HepG2 (cell line): ENCODE measurements around the gene ADSS1. TPM values are rescaled to one million over a fixed set of nuclear protein-coding genes. Genes with fewer than 3 reads are reported as not detected.

Experiments used
- DPF2 ChIP-seq: sonication (generic); formaldehyde crosslinking; IDR thresholded peaks from 2 replicates; pipeline ENCODE4 v1.4.0; 2020; ENCODE audit warnings: mild to moderate bottlenecking, low read depth, missing genetic modification reagents, borderline replicate concordance
- ELF4 ChIP-seq: sonication (generic); formaldehyde crosslinking; IDR thresholded peaks from 2 replicates; pipeline ENCODE4 v1.5.0; 2020; ENCODE audit warnings: missing genetic modification reagents, mild to moderate bottlenecking, moderate library complexity, borderline replicate concordance
- ETV5 ChIP-seq: IDR thresholded peaks from 2 replicates; pipeline ENCODE4 v1.6.1; 2018; ENCODE audit warnings: missing biosample characterization, missing genetic modification reagents, inconsistent platforms, borderline replicate concordance
- GATAD1 ChIP-seq: IDR thresholded peaks from 2 replicates; pipeline ENCODE4 v1.6.1; 2016; ENCODE audit warnings: missing genetic modification reagents, missing compliant biosample characterization
- LCORL ChIP-seq, 2 experiments: fragments of 450-650 bp in 1 of 2; sonication (generic) in 1 of 2; formaldehyde crosslinking in 1 of 2; IDR thresholded peaks; 2 replicates each; pipeline versions ENCODE4 v1.5.0 to v1.6.1; 2017 to 2020; ENCODE audit warnings: antibody characterized with exemption in 1 of 2, missing genetic modification reagents in 1 of 2
- NFE2L2 ChIP-seq: fragments of 150-350 bp; IDR thresholded peaks from 2 replicates; pipeline ENCODE4 v1.6.1; 2014; ENCODE audit warnings: low read length
- SSRP1 ChIP-seq: IDR thresholded peaks from 2 replicates; pipeline ENCODE4 v1.6.1; 2016; ENCODE audit warnings: control low read depth
- STAG1 ChIP-seq: sonication (generic); formaldehyde crosslinking; IDR thresholded peaks from 2 replicates; pipeline ENCODE4 v1.4.0; 2020; ENCODE audit warnings: missing genetic modification reagents
- TBX2 ChIP-seq: sonication (generic); formaldehyde crosslinking; IDR thresholded peaks from 2 replicates; pipeline ENCODE4 v1.5.0; 2020; ENCODE audit warnings: missing genetic modification reagents, mild to moderate bottlenecking, borderline replicate concordance
- WIZ ChIP-seq: sonication (generic); formaldehyde crosslinking; IDR thresholded peaks from 2 replicates; pipeline ENCODE4 v1.5.1; 2020; ENCODE audit warnings: mild to moderate bottlenecking, missing genetic modification reagents
- ZFAT ChIP-seq: sonication (generic); formaldehyde crosslinking; conservative IDR thresholded peaks from 2 replicates; pipeline ENCODE4 v1.8.1; 2023; ENCODE audit warnings: missing genetic modification reagents, inconsistent platforms
- ZNF180 ChIP-seq: sonication (generic); formaldehyde crosslinking; IDR thresholded peaks from 2 replicates; pipeline ENCODE4 v1.4.0; 2020; ENCODE audit warnings: low read depth, missing genetic modification reagents, borderline replicate concordance
- ZNF317 ChIP-seq: sonication (generic); formaldehyde crosslinking; IDR thresholded peaks from 2 replicates; pipeline ENCODE4 v1.5.0; 2020; ENCODE audit warnings: mild to moderate bottlenecking, missing genetic modification reagents
- ZNF350 ChIP-seq: sonication (generic); formaldehyde crosslinking; IDR thresholded peaks from 2 replicates; pipeline ENCODE4 v1.4.0; 2020; ENCODE audit warnings: mild to moderate bottlenecking, low read depth, missing genetic modification reagents, borderline replicate concordance
- ZNF432 ChIP-seq: sonication (generic); formaldehyde crosslinking; IDR thresholded peaks from 2 replicates; pipeline ENCODE4 v1.5.0; 2020; ENCODE audit warnings: missing genetic modification reagents, mild to moderate bottlenecking, borderline replicate concordance
- ZNF660 ChIP-seq: sonication (generic); formaldehyde crosslinking; IDR thresholded peaks from 2 replicates; pipeline ENCODE4 v1.5.1; 2020; ENCODE audit warnings: mild to moderate bottlenecking, low read depth, missing genetic modification reagents, borderline replicate concordance
- ZNF878 ChIP-seq: sonication (generic); formaldehyde crosslinking; IDR thresholded peaks from 2 replicates; pipeline ENCODE4 v1.8.1; 2023; ENCODE audit warnings: mild to moderate bottlenecking, missing genetic modification reagents, moderate library complexity
- polyA plus RNA-seq, 8 experiments: library from polyadenylated mRNA; depleted of rRNA in 3 of 8; stranded (reverse) in 7 of 8; unstranded in 1 of 8; fragments of >200 nt; fragmentation: Illumina TruSeq in 4 of 8; extraction: Trizol in 4 of 8; gene quantifications; 2 replicates each; pipeline versions ENCODE4 v1.2.1 to v1.2.3, GENCODE V29; 2011 to 2016; ENCODE audit warnings: low read depth in 4 of 8, missing spikeins in 1 of 8, mixed read lengths in 1 of 8; ENCODE audit not compliant: insufficient read depth in 1 of 8
- total RNA-seq, 5 experiments: library from RNA; depleted of rRNA; stranded (reverse); fragments of >200 nt; fragmentation: Illumina TruSeq; extraction: Trizol; gene quantifications; 2 replicates each; pipeline ENCODE4 v1.2.3, GENCODE V29; 2016; ENCODE audit warnings: low read depth in 1 of 5
- TF ChIP-seq, protein P1 (sequence below): sonication (generic); formaldehyde crosslinking; IDR thresholded peaks from 2 replicates; pipeline ENCODE4 v1.4.0; 2020; ENCODE audit warnings: missing genetic modification reagents, low read depth, mild to moderate bottlenecking, borderline replicate concordance
- TF ChIP-seq, protein P2 (sequence below): sonication (generic); formaldehyde crosslinking; IDR thresholded peaks from 2 replicates; pipeline ENCODE4 v1.5.0; 2020; ENCODE audit warnings: mild to moderate bottlenecking, missing genetic modification reagents, borderline replicate concordance
- TF ChIP-seq, protein P3 (sequence below): sonication (generic); formaldehyde crosslinking; IDR thresholded peaks from 2 replicates; pipeline ENCODE4 v1.5.0; 2020; ENCODE audit warnings: mild to moderate bottlenecking, missing genetic modification reagents
- TF ChIP-seq, protein P4 (sequence below): sonication (generic); formaldehyde crosslinking; conservative IDR thresholded peaks from 2 replicates; pipeline ENCODE4 v1.4.0; 2020; ENCODE audit warnings: missing genetic modification reagents

The ADSS1 gene
- total and polyA plus RNA-seq, 2 of the 13 experiments (the other 11 are each of a cell fraction or from before 2014, with no cell fraction given): 1.0 to 36.7 TPM

DNA sequence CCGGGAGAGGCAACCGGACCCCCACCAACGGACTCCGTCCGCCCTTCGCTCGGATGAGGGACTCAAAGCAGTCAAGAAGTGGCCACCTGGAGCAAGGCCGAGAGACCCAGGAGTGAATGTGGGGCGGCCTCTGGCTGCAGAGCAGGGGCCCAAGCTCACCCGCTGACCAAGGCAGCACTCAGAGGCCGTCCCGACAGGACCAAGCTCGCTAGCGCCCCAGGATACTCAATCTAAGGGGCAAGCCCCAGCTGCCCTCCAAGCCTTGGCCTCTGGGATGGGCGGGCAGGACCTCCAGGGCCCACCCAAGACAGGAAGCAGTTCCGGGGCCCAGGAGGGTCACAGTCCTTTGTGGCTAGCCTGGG is 70.6 kb downstream of the ADSS1 start (continued):
- TF ChIP-seq ZNF432 (no peak), NFE2L2 (no peak), ZNF660 (CRISPR knock-in tag) (no peak), DPF2 (CRISPR knock-in tag) (no peak), ETV5 (no peak), TBX2 (CRISPR knock-in tag) (0 out of 2 replicates have a peak, but pooled peaks have one; percentile 16), ZNF180 (CRISPR knock-in tag) (no peak), LCORL (IDR thresholded peaks at IDR 0.05) (no peak), LCORL (CRISPR knock-in tag; IDR thresholded peaks at IDR 0.05) (0 out of 2 replicates have a peak, but pooled peaks have one; percentile 15), GATAD1 (CRISPR knock-in tag) (no peak), WIZ (CRISPR knock-in tag) (no peak), ZNF317 (CRISPR knock-in tag) (no peak), SSRP1 (no peak), ZFAT (CRISPR knock-in tag) (0 out of 2 replicates have a peak, but pooled peaks have one; percentile 24), ZNF350 (0 out of 2 replicates have a peak, but pooled peaks have one; percentile 22), ZNF878 (no peak), STAG1 (CRISPR knock-in tag) (no peak), ELF4 (no peak)
- TF ChIP-seq, protein P1, sequence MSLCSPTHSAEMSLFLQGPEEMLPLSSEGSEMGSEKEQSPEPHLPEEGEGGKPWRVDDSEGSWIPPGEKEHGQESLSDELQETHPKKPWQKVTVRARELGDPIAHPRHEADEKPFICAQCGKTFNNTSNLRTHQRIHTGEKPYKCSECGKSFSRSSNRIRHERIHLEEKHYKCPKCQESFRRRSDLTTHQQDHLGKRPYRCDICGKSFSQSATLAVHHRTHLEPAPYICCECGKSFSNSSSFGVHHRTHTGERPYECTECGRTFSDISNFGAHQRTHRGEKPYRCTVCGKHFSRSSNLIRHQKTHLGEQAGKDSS (CRISPR knock-in tag): no peak
- TF ChIP-seq, protein P2, sequence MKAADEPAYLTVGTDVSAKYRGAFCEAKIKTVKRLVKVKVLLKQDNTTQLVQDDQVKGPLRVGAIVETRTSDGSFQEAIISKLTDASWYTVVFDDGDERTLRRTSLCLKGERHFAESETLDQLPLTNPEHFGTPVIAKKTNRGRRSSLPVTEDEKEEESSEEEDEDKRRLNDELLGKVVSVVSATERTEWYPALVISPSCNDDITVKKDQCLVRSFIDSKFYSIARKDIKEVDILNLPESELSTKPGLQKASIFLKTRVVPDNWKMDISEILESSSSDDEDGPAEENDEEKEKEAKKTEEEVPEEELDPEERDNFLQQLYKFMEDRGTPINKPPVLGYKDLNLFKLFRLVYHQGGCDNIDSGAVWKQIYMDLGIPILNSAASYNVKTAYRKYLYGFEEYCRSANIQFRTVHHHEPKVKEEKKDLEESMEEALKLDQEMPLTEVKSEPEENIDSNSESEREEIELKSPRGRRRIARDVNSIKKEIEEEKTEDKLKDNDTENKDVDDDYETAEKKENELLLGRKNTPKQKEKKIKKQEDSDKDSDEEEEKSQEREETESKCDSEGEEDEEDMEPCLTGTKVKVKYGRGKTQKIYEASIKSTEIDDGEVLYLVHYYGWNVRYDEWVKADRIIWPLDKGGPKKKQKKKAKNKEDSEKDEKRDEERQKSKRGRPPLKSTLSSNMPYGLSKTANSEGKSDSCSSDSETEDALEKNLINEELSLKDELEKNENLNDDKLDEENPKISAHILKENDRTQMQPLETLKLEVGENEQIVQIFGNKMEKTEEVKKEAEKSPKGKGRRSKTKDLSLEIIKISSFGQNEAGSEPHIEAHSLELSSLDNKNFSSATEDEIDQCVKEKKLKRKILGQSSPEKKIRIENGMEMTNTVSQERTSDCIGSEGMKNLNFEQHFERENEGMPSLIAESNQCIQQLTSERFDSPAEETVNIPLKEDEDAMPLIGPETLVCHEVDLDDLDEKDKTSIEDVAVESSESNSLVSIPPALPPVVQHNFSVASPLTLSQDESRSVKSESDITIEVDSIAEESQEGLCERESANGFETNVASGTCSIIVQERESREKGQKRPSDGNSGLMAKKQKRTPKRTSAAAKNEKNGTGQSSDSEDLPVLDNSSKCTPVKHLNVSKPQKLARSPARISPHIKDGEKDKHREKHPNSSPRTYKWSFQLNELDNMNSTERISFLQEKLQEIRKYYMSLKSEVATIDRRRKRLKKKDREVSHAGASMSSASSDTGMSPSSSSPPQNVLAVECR: peak; percentile 27; the same call in 1 of the 2 replicates
- TF ChIP-seq, protein P3, sequence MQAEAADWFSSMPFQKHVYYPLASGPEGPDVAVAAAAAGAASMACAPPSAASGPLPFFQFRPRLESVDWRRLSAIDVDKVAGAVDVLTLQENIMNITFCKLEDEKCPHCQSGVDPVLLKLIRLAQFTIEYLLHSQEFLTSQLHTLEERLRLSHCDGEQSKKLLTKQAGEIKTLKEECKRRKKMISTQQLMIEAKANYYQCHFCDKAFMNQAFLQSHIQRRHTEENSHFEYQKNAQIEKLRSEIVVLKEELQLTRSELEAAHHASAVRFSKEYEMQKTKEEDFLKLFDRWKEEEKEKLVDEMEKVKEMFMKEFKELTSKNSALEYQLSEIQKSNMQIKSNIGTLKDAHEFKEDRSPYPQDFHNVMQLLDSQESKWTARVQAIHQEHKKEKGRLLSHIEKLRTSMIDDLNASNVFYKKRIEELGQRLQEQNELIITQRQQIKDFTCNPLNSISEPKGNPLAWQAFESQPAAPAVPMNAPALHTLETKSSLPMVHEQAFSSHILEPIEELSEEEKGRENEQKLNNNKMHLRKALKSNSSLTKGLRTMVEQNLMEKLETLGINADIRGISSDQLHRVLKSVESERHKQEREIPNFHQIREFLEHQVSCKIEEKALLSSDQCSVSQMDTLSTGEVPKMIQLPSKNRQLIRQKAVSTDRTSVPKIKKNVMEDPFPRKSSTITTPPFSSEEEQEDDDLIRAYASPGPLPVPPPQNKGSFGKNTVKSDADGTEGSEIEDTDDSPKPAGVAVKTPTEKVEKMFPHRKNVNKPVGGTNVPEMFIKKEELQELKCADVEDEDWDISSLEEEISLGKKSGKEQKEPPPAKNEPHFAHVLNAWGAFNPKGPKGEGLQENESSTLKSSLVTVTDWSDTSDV (CRISPR knock-in tag): no peak
- TF ChIP-seq, protein P4, sequence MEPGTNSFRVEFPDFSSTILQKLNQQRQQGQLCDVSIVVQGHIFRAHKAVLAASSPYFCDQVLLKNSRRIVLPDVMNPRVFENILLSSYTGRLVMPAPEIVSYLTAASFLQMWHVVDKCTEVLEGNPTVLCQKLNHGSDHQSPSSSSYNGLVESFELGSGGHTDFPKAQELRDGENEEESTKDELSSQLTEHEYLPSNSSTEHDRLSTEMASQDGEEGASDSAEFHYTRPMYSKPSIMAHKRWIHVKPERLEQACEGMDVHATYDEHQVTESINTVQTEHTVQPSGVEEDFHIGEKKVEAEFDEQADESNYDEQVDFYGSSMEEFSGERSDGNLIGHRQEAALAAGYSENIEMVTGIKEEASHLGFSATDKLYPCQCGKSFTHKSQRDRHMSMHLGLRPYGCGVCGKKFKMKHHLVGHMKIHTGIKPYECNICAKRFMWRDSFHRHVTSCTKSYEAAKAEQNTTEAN (CRISPR knock-in tag): no peak
